Astrocyte (in vitro differentiated cells and primary cell): ENCODE measurements around the gene ADGRG2.

Experiments used
- CTCF ChIP-seq: IDR thresholded peaks from 2 replicates; pipeline ENCODE4 v1.5.1; 2011; ENCODE audit warnings: low read depth, mild to moderate bottlenecking, inconsistent platforms, low read length, moderate library complexity; ENCODE audit not compliant: insufficient read depth
- EZH2 ChIP-seq: IDR thresholded peaks from 2 replicates; pipeline ENCODE4 v1.6.1; 2012; ENCODE audit warnings: mild to moderate bottlenecking, low read length, inconsistent platforms; ENCODE audit not compliant: insufficient read depth

- TF ChIP-seq EZH2 (no peak), CTCF (no peak)
Observed at GRCh38 chrX:19007868-19008267, 114.4 kb downstream of the ADGRG2 start.
